Neural crest cell (in vitro differentiated cells): Measurements from ENCODE around the gene FAM170B. TPM values are rescaled to one million over a fixed set of nuclear protein-coding genes. Genes with fewer than 3 reads are reported as not detected.
A peak's percentile ranks its signal among the peaks of the same experiment; 100 is the strongest.

Source experiments
- DNase-seq: peaks from one replicate; pipeline ENCODE4 v3.0.0; 2021; ENCODE audit warnings: low read depth, mixed read lengths, low spot score
- H3K27ac Mint-ChIP-seq: one replicate; pipeline ENCODE4 v1.8.0; 2021; ENCODE audit warnings: mild to moderate bottlenecking, mixed read lengths; ENCODE audit not compliant: unreplicated experiment
- H3K27me3 Mint-ChIP-seq: 2 replicates; pipeline ENCODE4 v1.8.0; 2021; ENCODE audit warnings: low read depth, mild to moderate bottlenecking, mixed read lengths
- H3K36me3 Mint-ChIP-seq: 2 replicates; pipeline ENCODE4 v1.8.0; 2021; ENCODE audit warnings: low read depth, mild to moderate bottlenecking, mixed read lengths
- H3K4me1 Mint-ChIP-seq: 2 replicates; pipeline ENCODE4 v1.8.0; 2021; ENCODE audit warnings: mixed read lengths
- H3K4me3 Mint-ChIP-seq: one replicate; pipeline ENCODE4 v1.8.0; 2021; ENCODE audit warnings: mild to moderate bottlenecking, mixed read lengths
- H3K9me3 Mint-ChIP-seq: 2 replicates; pipeline ENCODE4 v1.8.0; 2021; ENCODE audit warnings: mixed read lengths
- total RNA-seq: library from RNA; stranded (reverse); gene quantifications from 2 replicates; pipeline ENCODE4 v1.2.1, GENCODE V29; 2021
- TF ChIP-seq, protein P1 (sequence below): fragments of 200-600 bp; sonication (generic); conservative IDR thresholded peaks from 2 replicates; pipeline ENCODE4 v1.5.0; 2021; ENCODE audit warnings: antibody characterized with exemption, mild to moderate bottlenecking

The FAM170B gene
- total RNA-seq, 1 donor from 2014 or later: not detected

DNA sequence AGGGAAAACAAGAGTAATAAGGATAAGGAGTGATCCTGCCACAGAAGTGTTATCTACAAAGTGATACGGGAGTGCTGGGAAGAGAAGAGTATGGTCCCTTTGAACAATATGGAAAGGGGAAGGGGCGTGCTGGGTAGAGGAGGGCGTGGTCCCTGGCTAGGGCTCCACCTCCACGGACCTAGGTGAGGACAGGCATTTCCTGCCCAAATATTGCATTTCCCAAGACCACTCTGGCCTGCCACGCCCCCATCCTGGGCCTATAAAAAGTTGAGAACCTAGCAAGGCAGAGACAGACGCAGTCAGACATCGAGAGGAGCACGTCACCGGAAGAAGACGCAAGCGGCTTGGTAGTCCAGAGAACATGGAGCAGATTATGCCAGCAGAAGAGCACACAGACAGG lies 41.3 kb downstream of the FAM170B start:
- peak overlapping the region; percentile 31 for H3K27ac Mint-ChIP-seq
- H3K4me3 Mint-ChIP-seq: no peak overlapping the region
- TF ChIP-seq, protein P1, sequence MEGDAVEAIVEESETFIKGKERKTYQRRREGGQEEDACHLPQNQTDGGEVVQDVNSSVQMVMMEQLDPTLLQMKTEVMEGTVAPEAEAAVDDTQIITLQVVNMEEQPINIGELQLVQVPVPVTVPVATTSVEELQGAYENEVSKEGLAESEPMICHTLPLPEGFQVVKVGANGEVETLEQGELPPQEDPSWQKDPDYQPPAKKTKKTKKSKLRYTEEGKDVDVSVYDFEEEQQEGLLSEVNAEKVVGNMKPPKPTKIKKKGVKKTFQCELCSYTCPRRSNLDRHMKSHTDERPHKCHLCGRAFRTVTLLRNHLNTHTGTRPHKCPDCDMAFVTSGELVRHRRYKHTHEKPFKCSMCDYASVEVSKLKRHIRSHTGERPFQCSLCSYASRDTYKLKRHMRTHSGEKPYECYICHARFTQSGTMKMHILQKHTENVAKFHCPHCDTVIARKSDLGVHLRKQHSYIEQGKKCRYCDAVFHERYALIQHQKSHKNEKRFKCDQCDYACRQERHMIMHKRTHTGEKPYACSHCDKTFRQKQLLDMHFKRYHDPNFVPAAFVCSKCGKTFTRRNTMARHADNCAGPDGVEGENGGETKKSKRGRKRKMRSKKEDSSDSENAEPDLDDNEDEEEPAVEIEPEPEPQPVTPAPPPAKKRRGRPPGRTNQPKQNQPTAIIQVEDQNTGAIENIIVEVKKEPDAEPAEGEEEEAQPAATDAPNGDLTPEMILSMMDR: no peak
- H3K9me3 Mint-ChIP-seq: peaks cover 5% of the 10 kb centered on the region
- peaks cover 48% of the 10 kb centered on the region for H3K4me1 Mint-ChIP-seq
- H3K27me3 Mint-ChIP-seq: no peaks in the 10 kb centered on the region
- DNase-seq: no peak
- H3K36me3 Mint-ChIP-seq: peaks cover 7% of the 10 kb centered on the region

DNA sequence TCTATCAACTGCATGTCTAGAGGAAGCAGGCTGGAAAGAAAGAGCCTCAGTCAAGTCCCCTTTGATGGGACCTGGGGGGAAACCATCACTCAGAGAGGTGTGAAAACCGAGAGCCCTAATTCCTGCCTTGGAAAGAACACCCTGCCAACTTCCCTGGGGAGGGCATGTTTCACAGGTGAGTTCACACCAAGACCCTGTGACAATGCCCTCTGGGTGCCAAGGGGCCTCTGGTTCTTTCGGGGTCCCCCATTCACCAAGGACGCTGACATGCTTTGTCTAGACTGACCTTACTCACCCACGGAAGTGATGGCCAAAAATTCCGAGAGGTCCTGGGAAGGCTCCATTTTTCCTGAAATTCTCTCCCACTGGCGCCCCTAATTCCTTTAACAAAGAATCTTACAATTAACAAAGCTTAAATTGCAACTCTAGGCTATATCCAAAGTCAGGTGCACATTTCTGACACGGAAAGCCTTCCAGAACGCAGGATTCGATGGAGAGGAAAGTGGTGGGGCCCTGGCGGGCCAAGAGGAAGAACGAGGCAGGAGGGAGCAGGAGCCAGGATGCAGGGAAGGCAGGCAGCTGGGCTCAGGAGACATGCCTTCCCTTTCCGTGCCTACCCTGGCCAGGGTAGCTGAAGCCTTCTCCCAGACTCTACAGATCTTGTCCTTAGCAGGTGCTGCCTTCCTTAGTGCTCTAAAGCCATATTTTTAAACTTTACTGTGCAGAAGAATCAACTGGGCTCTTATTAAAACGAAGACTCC lies 42.2 kb downstream of the FAM170B start:
- peaks cover 11% of the 10 kb centered on the region for H3K9me3 Mint-ChIP-seq
- peaks cover 11% of the 10 kb centered on the region for H3K36me3 Mint-ChIP-seq
- no peak for DNase-seq
- H3K27ac Mint-ChIP-seq: peak overlapping the region; percentile 47
- TF ChIP-seq, protein P1: no peak
- H3K4me3 Mint-ChIP-seq: no peak overlapping the region
- H3K4me1 Mint-ChIP-seq: peaks cover 44% of the 10 kb centered on the region
- no peaks in the 10 kb centered on the region for H3K27me3 Mint-ChIP-seq

DNA sequence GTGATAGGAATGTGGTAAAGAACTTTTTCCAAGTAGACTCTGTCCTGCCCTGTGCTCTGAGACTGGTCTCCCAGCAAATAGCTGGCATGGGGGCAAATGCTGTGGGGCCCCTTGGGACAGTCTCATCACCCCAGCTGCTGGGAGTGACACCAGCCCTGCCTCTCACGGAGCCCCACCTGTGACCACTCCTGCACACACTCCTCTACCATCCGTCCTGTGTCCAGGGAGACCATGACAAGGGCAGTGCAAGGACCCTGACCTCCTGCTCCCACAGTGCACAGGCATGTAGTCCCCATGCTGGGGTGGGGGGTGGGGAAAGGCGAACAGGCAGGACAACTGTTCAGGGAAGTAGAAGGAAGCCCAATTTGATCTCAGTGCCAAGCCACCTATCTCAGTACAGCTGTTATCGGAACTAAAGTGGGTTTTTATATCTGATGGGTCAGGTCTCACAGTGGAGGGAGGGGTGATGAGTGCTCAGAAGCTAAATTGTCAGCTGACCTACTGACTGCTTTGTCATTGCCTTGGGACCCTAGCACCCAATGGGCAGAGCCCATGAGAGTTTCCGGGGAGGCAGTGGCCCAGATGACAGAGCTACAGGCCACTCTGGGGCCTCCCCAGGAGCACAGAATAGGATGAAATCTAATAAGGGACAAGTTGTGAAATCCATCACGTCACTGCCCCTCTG lies 43.0 kb downstream of the FAM170B start:
- Mint-ChIP-seq H3K9me3 (peaks cover 11% of the 10 kb centered on the region), H3K27ac (peak overlapping the region; percentile 47), H3K4me3 (no peak overlapping the region), H3K36me3 (peaks cover 14% of the 10 kb centered on the region), H3K4me1 (peaks cover 38% of the 10 kb centered on the region), H3K27me3 (no peaks in the 10 kb centered on the region)
- DNase-seq: no peak
- TF ChIP-seq, protein P1: no peak

DNA sequence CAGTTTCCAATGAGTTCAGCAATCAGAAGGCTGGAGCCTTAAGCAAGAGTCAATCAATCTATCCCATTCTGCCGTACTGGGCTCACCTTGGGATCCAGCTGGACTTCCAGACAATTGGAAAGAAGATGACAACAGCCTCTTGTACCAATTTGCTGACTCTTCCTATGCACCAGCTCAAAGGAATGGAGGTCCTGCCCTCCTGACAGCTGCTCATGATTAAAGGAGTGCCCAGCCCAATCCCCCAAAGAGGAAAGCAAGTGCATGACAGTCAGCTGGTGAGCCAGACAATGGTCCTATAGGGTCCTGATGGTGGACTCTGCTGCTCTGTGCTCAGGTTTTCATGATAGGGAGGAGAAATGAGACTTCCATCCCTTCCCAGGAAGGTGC lies 43.6 kb downstream of the FAM170B start:
- H3K4me1 Mint-ChIP-seq: peaks cover 31% of the 10 kb centered on the region
- peaks cover 11% of the 10 kb centered on the region for H3K9me3 Mint-ChIP-seq
- H3K36me3 Mint-ChIP-seq: peaks cover 14% of the 10 kb centered on the region
- TF ChIP-seq, protein P1: no peak
- no peaks in the 10 kb centered on the region for H3K27me3 Mint-ChIP-seq
- no peak overlapping the region for H3K4me3 Mint-ChIP-seq
- DNase-seq: no peak
- H3K27ac Mint-ChIP-seq: no peak overlapping the region

DNA sequence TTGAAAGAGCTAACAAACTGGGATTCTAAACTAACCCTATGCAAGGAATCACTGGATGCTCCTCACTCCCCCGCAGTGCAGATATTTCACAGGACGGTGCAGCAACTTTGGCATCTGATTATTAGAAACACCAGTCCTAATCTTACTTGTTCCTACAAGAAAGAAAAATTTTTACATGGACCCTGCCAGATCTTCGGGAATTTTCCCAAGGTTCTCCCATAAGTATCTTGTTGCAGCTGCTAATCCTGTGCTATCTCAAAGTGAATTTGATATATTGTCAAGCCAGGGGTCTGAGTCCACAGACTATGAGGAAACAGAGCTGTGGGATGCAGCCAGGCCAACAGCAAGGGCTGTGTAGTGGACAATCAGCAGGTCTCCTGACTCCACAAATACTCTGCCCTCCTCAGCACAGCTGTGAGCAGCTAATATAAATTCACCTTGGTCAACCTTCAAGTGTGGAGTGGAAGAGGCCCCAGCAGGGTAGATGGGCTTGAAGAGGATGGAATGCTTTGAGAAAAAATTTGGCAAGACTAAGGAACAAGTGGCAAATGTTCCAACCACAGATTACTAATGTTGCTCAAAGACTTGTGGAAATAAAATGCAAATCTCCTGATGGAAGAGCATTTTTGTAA lies 44.1 kb downstream of the FAM170B start:
- no peak for DNase-seq
- Mint-ChIP-seq H3K27me3 (no peaks in the 10 kb centered on the region), H3K36me3 (peaks cover 14% of the 10 kb centered on the region), H3K4me1 (peaks cover 26% of the 10 kb centered on the region), H3K4me3 (no peak overlapping the region), H3K27ac (no peak overlapping the region), H3K9me3 (peaks cover 11% of the 10 kb centered on the region)
- TF ChIP-seq, protein P1: no peak
